Ureter (tissue), 1 donor: ENCODE data around the gene DDAH1. TPM values are rescaled to one million over a fixed set of nuclear protein-coding genes. Genes with fewer than 3 reads are reported as not detected.
A peak's percentile ranks its signal among the peaks of the same experiment; 100 is the strongest.

Experiments
- DNase-seq: peaks from one replicate; pipeline ENCODE4 v3.0.0-alpha.2; 2020; ENCODE audit warnings: low spot score
- total RNA-seq: library from RNA; stranded (reverse); gene quantifications from one replicate; pipeline ENCODE4 v1.2.4, GENCODE V29; 2023
- donor health status: DM: yes; HTN: yes; CAD: no.

DDAH1 gene
- total RNA-seq, 1 donor from 2014 or later = 51.2 TPM

- no peak for DNase-seq
Observed at GRCh38 chr1:85303440-85304162, 161.4 kb downstream of the DDAH1 start.

GRCh38 chr1:85300140-85300539 is 164.8 kb downstream of the DDAH1 start:
- no peak for DNase-seq

GRCh38 chr1:85297855-85298629 is 166.9 kb downstream of the DDAH1 start:
- DNase-seq = peak; percentile 69

GRCh38 chr1:85297538-85297854 is 167.5 kb downstream of the DDAH1 start:
- no peak for DNase-seq

GRCh38 chr1:85296980-85297379 is 168.0 kb downstream of the DDAH1 start:
- DNase-seq = no peak

- no peak for DNase-seq
Observed at GRCh38 chr1:85295654-85296053, 169.3 kb downstream of the DDAH1 start.

- DNase-seq = no peak
Observed at GRCh38 chr1:85295006-85295431, 169.9 kb downstream of the DDAH1 start.

GRCh38 chr1:85290826-85291225 is 174.1 kb downstream of the DDAH1 start:
- no peak for DNase-seq

- no peak for DNase-seq
Observed at GRCh38 chr1:85289848-85290335, 175.1 kb downstream of the DDAH1 start.

- peak; percentile 76 for DNase-seq
Observed at GRCh38 chr1:85289207-85289847, 175.6 kb downstream of the DDAH1 start.

GRCh38 chr1:85284202-85284601 is 180.8 kb downstream of the DDAH1 start:
- DNase-seq = no peak

GRCh38 chr1:85283475-85284199 is 181.3 kb downstream of the DDAH1 start:
- no peak for DNase-seq

GRCh38 chr1:85282424-85282823 is 182.5 kb downstream of the DDAH1 start:
- no peak for DNase-seq

GRCh38 chr1:85280636-85281035 is 184.3 kb downstream of the DDAH1 start:
- no peak for DNase-seq

- no peak for DNase-seq
Observed at GRCh38 chr1:85279458-85280080, 185.4 kb downstream of the DDAH1 start.

- DNase-seq = peak; percentile 66
Observed at GRCh38 chr1:85278853-85279314, 186.1 kb downstream of the DDAH1 start.

GRCh38 chr1:85277802-85278201 is 187.2 kb downstream of the DDAH1 start:
- DNase-seq = no peak

GRCh38 chr1:85276978-85277639 is 187.8 kb downstream of the DDAH1 start:
- DNase-seq = no peak

GRCh38 chr1:85276215-85276977 is 188.6 kb downstream of the DDAH1 start, which contains the start of gene BCL10:
BCL10 (minus strand) TSS chr1:85276632; CDS start chr1:85276352, 280 bp downstream.
- DNase-seq = peak; percentile 98

GRCh38 chr1:85275701-85276214 is 189.2 kb downstream of the DDAH1 start:
- no peak for DNase-seq
